Transverse colon (tissue), 3 donors: ENCODE results near the gene BMAL1.

Source experiments
- POLR2A ChIP-seq: fragments of 450-650 bp; IDR thresholded peaks from one replicate; pipeline ENCODE4 v1.6.1; 2016; ENCODE audit warnings: antibody characterized with exemption, mild to moderate bottlenecking, moderate library complexity
- TF ChIP-seq, protein P1 (sequence below), 5 experiments: fragments of 200-600 bp in 3 of 5; fragments of 450-650 bp in 2 of 5; sonication (generic) in 3 of 5; IDR thresholded peaks; 1 replicate in 2 of 5; 2 replicates in 3 of 5; pipeline ENCODE4 v1.5.1; 2016 to 2017; ENCODE audit warnings: antibody characterized with exemption in 5 of 5, inconsistent platforms in 3 of 5, mild to moderate bottlenecking in 2 of 5, moderate library complexity in 1 of 5

DNA sequence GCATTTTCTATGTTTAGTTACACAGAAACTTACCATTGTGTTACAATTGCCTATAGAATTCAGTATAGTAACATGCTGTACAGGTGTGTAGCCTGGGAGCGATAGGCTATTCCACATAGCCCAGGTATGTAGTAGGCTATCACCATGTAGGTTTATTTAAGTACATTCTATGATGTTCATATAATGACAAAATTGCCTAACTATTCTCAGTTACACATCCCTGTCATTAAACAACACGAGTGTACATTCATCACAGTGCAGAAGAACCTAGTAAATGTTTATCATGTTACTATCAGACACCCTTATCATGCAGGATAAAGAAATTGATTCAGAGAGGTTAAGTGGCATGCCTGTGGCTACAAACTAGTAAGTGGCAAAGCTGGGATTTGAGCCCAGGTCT lies 28.4 kb upstream of the BMAL1 start:
- no peak for TF ChIP-seq POLR2A
- TF ChIP-seq, protein P1, sequence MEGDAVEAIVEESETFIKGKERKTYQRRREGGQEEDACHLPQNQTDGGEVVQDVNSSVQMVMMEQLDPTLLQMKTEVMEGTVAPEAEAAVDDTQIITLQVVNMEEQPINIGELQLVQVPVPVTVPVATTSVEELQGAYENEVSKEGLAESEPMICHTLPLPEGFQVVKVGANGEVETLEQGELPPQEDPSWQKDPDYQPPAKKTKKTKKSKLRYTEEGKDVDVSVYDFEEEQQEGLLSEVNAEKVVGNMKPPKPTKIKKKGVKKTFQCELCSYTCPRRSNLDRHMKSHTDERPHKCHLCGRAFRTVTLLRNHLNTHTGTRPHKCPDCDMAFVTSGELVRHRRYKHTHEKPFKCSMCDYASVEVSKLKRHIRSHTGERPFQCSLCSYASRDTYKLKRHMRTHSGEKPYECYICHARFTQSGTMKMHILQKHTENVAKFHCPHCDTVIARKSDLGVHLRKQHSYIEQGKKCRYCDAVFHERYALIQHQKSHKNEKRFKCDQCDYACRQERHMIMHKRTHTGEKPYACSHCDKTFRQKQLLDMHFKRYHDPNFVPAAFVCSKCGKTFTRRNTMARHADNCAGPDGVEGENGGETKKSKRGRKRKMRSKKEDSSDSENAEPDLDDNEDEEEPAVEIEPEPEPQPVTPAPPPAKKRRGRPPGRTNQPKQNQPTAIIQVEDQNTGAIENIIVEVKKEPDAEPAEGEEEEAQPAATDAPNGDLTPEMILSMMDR (IDR thresholded peaks at IDR 0.05), result no peak
